Midbrain (tissue), 1 donor: ENCODE results near the gene MTAP.
"Not testable (repeated sequence)": the region's sequence is repeated elsewhere in the genome, so short reads cannot be mapped to it uniquely, and the experiment has no call there.

Experiments used
- DNase-seq: peaks from one replicate; lab custom pipeline; 2025; lab: John Stamatoyannopoulos, UW

MTAP gene

DNA sequence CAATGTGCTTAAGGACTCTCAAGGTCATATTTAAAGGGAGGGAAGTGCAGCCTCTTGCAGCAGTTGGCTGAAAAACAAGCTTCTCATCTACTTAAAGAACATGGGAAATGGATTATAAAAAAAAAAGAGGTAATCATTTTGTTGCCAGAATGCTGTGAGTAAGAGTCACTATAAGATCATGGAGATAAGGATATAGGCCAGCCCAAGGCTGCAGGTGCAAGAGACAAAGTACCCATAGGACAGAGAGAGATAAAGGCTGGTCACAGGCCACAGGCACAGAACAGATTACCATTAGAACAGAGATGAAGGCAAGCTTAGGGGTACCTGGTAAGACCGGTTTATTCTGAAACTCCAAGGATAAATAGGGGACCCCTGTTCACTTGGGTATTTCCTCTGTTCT, 121.3 kb downstream of the MTAP start:
- DNase-seq = no peak

DNA sequence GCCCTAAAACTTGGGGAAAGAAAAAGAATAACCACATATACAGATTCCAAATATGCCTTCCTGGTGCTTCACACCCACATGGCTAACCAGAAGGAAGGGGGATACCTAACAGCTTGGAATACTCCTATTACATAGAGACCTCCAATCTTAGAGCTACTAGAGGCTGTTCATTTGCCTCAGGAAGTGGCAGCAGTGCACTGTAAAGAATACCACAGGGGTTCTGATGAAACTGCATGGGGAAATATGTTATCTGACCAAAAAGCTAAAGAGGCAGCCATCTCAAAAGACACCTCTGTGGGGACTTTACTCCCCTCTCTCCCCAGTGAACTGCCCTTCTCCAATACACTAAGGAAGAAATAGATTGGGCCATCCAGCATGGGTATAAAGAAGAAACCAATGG, 125.3 kb downstream of the MTAP start:
- no peak for DNase-seq

- DNase-seq = no peak
Measured at GRCh38 chr9:21931428-21931827, 129.0 kb downstream of the MTAP start.

- no peak for DNase-seq
Measured at GRCh38 chr9:21933281-21933680, 130.8 kb downstream of the MTAP start.

DNA sequence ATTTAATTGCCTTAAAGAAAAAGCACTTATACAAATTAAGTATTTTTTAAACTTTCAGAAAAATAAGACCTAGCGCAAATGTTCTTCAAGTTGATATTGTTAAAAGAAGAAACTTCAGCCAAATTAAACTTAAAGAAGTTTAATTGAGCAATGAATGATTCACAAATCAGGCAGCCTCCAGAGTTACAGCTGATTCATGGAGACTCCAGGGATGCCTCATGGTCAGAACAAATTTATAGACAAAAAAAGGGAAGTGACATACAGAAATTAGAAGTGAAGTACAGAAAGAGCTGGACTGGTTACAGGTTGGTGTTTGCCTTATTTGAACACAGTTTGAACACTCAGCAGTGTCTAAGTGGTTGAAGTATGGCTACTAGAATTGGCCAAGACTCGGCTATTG, 131.4 kb downstream of the MTAP start:
- DNase-seq = no peak

DNA sequence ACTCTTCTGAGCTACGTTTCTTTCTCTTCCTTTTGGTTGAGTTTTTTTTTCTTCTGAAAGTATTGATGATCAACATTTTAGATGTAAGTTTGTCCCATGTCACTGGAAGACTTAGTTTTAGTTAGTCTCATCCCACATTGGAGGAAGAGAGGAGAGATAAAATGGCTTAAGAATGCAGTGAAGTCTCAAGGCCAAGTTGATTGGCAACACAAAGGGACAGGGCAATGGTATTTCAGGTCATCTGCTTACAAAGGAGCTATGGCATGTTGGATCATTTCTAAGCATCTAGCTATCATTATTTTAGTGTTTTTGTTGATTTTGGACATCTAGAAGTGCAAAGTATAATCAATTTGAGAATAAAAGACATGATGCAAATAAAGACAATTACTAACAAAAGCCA, 133.2 kb downstream of the MTAP start:
- no peak for DNase-seq

DNA sequence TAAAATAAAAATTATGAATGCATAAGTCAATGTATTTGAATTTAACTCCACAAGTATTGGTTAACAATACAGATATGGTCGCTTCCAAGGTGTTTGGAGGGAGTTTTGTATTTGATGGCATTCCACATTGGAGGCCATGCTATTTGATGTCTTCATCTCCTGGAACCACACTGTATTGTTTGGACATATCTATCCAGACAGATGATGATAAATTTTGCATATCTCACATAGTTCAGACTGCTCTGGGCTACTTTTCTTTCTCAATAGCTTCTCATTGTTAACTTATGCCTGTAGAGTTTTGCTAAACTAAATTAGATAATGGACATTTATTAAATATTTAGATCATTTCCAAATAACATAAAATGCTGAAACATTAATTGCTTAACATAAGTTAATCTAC, 133.7 kb downstream of the MTAP start:
- DNase-seq = no peak

DNA sequence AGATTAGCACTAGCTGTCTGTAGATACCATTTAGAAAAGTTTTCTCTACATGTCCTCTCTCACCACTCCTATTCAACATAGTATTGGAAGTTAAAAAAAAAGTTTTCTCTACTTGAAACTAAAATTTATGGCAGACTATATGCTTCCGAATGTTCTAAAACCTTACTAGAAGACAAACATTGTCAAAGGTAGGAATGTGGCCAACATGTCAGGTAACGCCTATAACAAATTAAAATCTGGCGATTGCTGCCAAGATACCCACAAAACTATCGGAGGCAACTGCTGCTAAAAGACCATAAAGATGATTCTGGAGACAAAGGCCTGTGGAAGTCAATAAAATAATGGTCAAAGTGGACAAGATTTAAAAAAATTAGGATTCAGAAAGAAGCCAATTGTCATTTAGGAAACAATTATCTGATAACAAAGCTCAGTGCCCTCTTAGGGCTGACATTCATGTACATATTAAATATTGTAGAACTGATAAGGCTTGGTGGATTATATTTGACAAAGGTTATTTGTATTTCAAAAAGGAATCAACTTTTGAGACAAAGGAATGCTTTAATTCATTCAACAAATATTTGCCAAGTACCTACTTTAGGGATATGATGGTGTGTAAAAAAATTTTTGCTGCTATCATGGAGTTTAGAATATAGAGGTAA, 139.0 kb downstream of the MTAP start:
- DNase-seq = no peak

GRCh38 chr9:21943464-21943863, 141.0 kb downstream of the MTAP start:
- DNase-seq = no peak

- DNase-seq = no peak
Measured at GRCh38 chr9:21945606-21946005, 143.2 kb downstream of the MTAP start.

GRCh38 chr9:21958833-21959232, 156.4 kb downstream of the MTAP start:
- no peak for DNase-seq

DNA sequence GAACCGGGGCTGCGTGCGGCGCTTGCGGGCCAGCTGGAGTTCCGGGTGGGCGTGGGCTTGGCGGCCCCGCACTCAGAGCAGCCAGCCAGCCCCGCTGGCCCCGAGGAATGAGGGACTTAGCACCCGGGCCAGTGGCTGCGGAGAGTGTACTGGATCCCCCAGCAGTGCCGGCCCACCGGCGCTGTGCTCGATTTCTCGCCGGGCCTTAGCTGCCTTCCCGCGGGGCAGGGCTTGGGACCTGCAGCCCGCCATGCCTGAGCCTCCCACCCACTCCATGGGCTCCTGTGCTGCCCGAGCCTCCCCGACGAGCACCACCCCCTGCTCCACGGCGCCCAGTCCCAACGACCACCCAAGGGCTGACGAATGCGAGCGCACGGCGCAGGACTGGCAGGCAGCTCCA, 156.8 kb downstream of the MTAP start:
- DNase-seq = not testable (repeated sequence)

DNA sequence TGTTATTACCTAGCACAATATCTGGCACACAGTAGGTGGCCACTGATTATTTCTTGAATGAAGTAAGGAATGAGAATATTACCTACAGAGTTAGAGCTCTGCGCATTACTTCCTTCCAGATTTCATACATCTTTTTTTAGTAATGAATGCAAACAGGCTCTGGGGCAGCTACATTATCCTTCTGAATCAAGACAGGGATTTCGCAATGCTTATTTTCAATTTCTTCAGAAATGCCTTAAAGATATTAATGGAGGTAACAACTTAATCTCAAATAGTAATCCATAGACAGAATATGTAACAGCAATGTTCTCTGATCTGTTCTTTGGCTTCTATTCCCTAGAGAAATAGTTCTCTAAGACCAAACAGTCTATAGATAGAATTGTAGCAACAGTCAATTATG, 159.1 kb downstream of the MTAP start:
- DNase-seq = no peak

GRCh38 chr9:21964925-21965385, 162.5 kb downstream of the MTAP start:
- DNase-seq = no peak

DNA sequence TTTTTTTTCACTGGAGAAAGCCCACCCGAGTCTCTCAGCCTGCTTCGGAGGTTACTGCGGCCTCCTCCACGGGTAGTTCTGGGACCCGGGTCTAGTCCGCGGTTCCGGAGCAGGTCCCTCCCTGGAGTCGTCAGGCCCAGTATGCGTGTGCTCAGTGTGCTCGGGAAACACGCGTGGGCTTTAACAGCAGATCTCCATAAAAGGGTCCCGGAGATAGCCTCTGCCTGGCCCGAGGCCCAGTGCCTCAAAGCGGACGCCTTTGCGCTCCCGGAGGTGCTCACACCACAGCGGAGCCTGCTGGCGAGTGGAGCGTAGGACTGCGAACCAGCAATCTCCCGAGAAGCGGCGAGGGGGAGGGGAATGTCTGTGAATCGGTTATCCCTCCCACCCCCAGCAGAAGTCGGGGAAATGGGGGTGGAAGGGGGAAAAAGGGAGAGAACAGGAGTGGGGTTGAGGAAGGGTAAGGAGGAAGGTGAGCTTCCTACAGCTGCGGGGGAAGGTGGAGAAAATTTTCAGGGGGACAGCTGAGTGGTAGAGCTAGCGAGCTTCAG, 163.0 kb downstream of the MTAP start:
- no peak for DNase-seq

- no peak for DNase-seq
Measured at GRCh38 chr9:21966140-21966851, 163.9 kb downstream of the MTAP start.

GRCh38 chr9:21967169-21967568, 164.7 kb downstream of the MTAP start:
- DNase-seq = no peak

DNA sequence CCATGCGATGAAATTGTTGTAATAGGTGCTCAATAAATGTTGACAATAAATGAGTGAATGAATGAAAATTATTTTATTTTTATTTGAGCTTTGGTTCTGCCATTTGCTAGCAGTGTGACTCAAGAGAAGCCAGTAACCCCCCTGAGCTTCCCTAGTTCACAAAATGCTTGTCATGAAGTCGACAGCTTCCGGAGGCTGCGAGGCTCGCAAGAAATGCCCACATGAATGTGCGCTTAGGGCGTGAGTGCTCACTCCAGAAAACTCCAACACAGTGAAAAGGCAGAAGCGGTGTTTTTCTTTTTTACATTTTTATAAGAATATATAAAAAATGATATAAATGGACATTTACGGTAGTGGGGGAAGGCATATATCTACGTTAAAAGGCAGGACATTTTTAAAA, 165.3 kb downstream of the MTAP start:
- no peak for DNase-seq

DNA sequence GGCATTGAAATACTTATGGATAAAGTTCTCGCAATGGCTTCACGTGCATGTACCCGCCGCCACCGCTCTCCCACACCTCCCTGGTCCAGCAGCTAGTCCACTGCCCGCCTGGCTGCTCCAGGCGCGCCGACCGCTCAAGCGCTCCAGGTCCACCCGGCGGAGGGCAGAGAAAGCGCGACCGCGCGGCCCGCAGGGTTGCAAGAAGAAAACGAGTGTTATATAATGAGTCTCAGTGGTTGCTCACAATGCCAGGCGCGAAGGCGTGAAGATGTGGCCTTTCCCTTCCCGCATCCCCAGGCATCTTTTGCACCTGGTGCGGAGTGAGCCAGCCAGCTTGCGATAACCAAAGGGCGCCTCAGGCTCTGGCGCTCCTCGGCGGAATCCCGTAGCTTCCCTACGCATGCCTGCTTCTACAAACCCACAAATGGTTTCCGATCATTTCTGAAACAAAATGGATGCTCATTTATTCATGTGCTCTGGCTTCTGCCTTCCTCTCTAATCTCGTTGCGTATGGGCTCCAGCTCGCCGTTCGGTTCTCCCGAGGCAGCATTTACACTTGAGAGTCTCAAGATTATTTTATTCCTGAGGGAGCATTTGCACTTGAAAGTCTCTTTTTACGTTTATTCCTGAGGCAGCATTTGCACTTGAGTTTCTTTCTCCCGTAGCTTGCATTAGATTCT, 166.0 kb downstream of the MTAP start:
- no peak for DNase-seq

DNA sequence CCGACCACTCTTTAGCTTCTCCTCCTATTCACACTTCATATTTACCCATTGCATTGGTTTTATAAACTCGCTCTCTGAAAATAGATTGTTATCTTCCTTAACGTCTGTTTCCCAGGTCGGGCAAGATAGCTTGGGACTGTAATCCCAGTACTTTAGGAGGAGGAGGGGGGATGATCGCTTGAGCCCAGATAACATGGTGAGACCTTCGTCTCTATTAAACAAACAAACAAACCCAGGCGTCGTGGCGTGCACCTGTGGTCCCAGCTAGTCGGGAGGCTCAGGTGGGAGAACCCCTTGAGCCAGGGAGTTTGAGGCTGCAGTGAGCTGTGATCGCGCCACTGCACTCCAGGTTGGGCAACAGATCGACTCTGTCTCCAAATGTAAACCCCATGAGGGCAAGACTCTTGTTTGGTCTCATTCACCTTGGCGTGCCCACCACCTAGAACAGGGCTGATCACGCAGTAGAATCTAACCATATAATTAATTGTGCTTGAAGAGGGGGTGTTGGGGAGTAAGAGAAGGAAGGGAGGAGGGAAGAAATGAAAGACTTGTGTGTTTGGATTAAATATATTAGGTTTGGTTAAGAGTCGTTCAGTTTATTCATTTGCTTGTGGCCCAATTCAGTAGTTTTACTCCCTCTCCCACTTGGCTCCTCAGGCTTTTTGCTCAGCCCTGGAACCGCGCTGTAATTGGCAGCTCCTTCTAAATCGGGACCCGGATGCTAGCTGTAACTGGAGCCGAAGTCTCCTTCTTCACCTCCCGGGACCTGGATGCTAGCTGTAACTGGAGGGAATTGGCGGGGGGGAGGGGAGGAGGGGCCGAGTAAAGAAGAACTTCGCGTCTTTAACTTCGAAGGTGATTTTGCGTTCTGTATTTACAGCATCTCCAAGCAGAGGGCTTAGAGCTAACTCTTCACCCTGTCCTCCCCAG, 166.8 kb downstream of the MTAP start:
- no peak for DNase-seq

- no peak for DNase-seq
Measured at GRCh38 chr9:21969951-21970799, 167.7 kb downstream of the MTAP start.
